ENCODE measurements around the gene ITGB8. TPM values are rescaled to one million over a fixed set of nuclear protein-coding genes. Genes with fewer than 3 reads are reported as not detected.

The ITGB8 gene
- total RNA-seq, 1 experiment from 2014 or later: 1.9 TPM

- Mint-ChIP-seq H3K27ac (no peak overlapping the region), H3K4me1 (no peaks in the 10 kb centered on the region), H3K4me3 (no peak overlapping the region), H3K36me3 (no peaks in the 10 kb centered on the region), H3K27me3 (ENCODE audit: low read depth) (no peaks in the 10 kb centered on the region), H3K9me3 (no peaks in the 10 kb centered on the region)
- CTCF ChIA-PET: interaction anchor here (1.3 kb wide), 1 partner anchor 69 kb away, joined by 3 read pairs; the partner anchor contains the start of gene ITGB8
- POLR2A ChIA-PET: no interaction called here
- DNase-seq (ENCODE audit: low spot score): no peak
- TF ChIP-seq SP1 (CRISPR knock-in tag; conservative IDR thresholded peaks at IDR 0.05) (no peak), TP53 (CRISPR knock-in tag; IDR thresholded peaks at IDR 0.05) (no peak), ZMAT4 (CRISPR knock-in tag; IDR thresholded peaks at IDR 0.05) (no peak), SMAD3 (CRISPR knock-in tag; IDR thresholded peaks at IDR 0.05; ENCODE audit: borderline replicate concordance) (no peak), GTF2I (CRISPR knock-in tag; conservative IDR thresholded peaks at IDR 0.05) (no peak), ARID4B (CRISPR knock-in tag; IDR thresholded peaks at IDR 0.05; ENCODE audit: borderline replicate concordance) (no peak), CDX4 (CRISPR knock-in tag; IDR thresholded peaks at IDR 0.05; ENCODE audit: borderline replicate concordance) (no peak), FOXJ3 (CRISPR knock-in tag; IDR thresholded peaks at IDR 0.05; ENCODE audit: borderline replicate concordance) (no peak), RORB (CRISPR knock-in tag; IDR thresholded peaks at IDR 0.05) (no peak), ZNF416 (CRISPR knock-in tag; IDR thresholded peaks at IDR 0.05) (no peak), MXD4 (CRISPR knock-in tag; IDR thresholded peaks at IDR 0.05; ENCODE audit: borderline replicate concordance) (no peak), ZBTB21 (CRISPR knock-in tag; IDR thresholded peaks at IDR 0.05; ENCODE audit: borderline replicate concordance) (no peak), ZBTB43 (CRISPR knock-in tag; IDR thresholded peaks at IDR 0.05) (no peak), CREB1 (CRISPR knock-in tag; IDR thresholded peaks at IDR 0.05) (no peak), NR2C2 (CRISPR knock-in tag; IDR thresholded peaks at IDR 0.05) (no peak)
- TF ChIP-seq, protein P1, sequence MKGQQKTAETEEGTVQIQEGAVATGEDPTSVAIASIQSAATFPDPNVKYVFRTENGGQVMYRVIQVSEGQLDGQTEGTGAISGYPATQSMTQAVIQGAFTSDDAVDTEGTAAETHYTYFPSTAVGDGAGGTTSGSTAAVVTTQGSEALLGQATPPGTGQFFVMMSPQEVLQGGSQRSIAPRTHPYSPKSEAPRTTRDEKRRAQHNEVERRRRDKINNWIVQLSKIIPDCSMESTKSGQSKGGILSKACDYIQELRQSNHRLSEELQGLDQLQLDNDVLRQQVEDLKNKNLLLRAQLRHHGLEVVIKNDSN (CRISPR knock-in tag; IDR thresholded peaks at IDR 0.05): no peak
- no peak for ATAC-seq
Observed at GRCh38 chr7:20399521-20399920, 68.8 kb downstream of the ITGB8 start.

DNA sequence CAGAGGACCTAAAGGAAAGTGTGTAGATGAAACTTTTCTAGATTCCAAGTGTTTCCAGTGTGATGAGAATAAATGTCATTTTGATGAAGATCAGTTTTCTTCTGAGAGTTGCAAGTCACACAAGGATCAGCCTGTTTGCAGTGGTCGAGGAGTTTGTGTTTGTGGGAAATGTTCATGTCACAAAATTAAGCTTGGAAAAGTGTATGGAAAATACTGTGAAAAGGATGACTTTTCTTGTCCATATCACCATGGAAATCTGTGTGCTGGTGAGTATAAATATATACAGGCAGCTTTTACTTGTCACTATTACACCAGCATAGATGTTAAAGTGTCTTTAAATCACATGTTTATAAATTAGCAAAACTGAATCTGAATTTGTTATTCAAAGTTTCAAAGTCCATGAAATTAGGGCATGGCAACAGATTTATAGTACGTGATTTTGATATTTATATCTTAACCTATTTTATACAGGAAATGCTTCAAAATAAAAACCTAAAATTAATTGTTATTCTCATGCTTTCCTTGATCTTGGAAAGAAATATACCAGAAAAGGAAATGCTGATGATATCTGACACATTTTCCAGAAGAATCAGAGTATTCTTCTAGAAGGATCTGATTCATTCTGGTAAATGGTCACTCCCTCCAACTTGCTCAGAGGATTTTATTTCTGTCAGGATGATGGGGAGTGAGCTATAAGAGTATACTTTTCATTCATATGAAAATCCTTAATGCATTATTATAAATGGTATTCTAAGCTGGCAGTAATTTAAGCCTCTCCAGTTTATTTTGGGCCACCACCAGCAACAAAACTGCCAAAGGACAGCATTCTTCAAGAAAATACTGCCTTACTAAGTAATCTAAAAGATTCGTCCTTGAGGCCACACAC lies 71.4 kb downstream of the ITGB8 start:
- no peaks in the 10 kb centered on the region for H3K36me3 Mint-ChIP-seq
- H3K9me3 Mint-ChIP-seq: no peaks in the 10 kb centered on the region
- CTCF ChIA-PET: interaction anchor here (0.8 kb wide), 1 partner anchor 12 kb away, joined by 4 read pairs; no protein-coding TSS in a partner anchor
- H3K27ac Mint-ChIP-seq: no peak overlapping the region
- no peak for TF ChIP-seq ZNF232 (CRISPR knock-in tag; IDR thresholded peaks at IDR 0.05)
- POLR2A ChIA-PET: no interaction called here
- ATAC-seq (no peak), DNase-seq (ENCODE audit: low spot score) (no peak)
- no peaks in the 10 kb centered on the region for H3K27me3 Mint-ChIP-seq (ENCODE audit: low read depth)
- H3K4me3 Mint-ChIP-seq: no peak overlapping the region
- no peaks in the 10 kb centered on the region for H3K4me1 Mint-ChIP-seq
